HG03432 (cell line): Measurements from ENCODE around the gene PON1.

Experiments
- ATAC-seq: cut with Tn5 transposase; IDR thresholded peaks from one replicate; pipeline ENCODE4 v1.9.1; 2021; ENCODE audit warnings: mild to moderate bottlenecking, moderate library complexity; ENCODE audit not compliant: unreplicated experiment

PON1 gene

GRCh38 chr7:95318501-95319100, 5.7 kb downstream of the PON1 start:
- ATAC-seq = no peak

GRCh38 chr7:95317966-95318365, 6.4 kb downstream of the PON1 start:
- ATAC-seq = no peak

GRCh38 chr7:95317546-95317945, 6.8 kb downstream of the PON1 start:
- ATAC-seq = no peak

- peak; percentile 80 for ATAC-seq
Observed at GRCh38 chr7:95316588-95316987, 7.7 kb downstream of the PON1 start.

- no peak for ATAC-seq
Observed at GRCh38 chr7:95312561-95312960, 11.8 kb downstream of the PON1 start.

- ATAC-seq = no peak
Observed at GRCh38 chr7:95311389-95311788, 12.9 kb downstream of the PON1 start.

GRCh38 chr7:95309951-95310350, 14.4 kb downstream of the PON1 start:
- ATAC-seq = no peak

GRCh38 chr7:95304990-95305389, 19.3 kb downstream of the PON1 start:
- no peak for ATAC-seq

- ATAC-seq = no peak
Observed at GRCh38 chr7:95303013-95303905, 21.1 kb downstream of the PON1 start.

- no peak for ATAC-seq
Observed at GRCh38 chr7:95298091-95298490, 26.2 kb downstream of the PON1 start.

GRCh38 chr7:95297041-95297440, 27.3 kb downstream of the PON1 start:
- ATAC-seq = no peak

GRCh38 chr7:95296456-95296855, 27.9 kb downstream of the PON1 start:
- no peak for ATAC-seq

GRCh38 chr7:95295397-95295796, 28.9 kb downstream of the PON1 start:
- no peak for ATAC-seq

- ATAC-seq = no peak
Observed at GRCh38 chr7:95290166-95290830, 34.0 kb downstream of the PON1 start.

GRCh38 chr7:95286096-95286495, 38.2 kb downstream of the PON1 start:
- no peak for ATAC-seq

- no peak for ATAC-seq
Observed at GRCh38 chr7:95279417-95279816, 44.9 kb downstream of the PON1 start.

GRCh38 chr7:95276114-95276513, 48.2 kb downstream of the PON1 start:
- ATAC-seq = no peak

- ATAC-seq = no peak
Observed at GRCh38 chr7:95269640-95270039, 54.7 kb downstream of the PON1 start.

GRCh38 chr7:95267754-95268153, 56.6 kb downstream of the PON1 start:
- no peak for ATAC-seq

- no peak for ATAC-seq
Observed at GRCh38 chr7:95265634-95266033, 58.7 kb downstream of the PON1 start.

GRCh38 chr7:95264363-95264891, 59.9 kb downstream of the PON1 start:
- ATAC-seq = no peak
